Measurements from ENCODE around the gene RUNX3. TPM values are rescaled to one million over a fixed set of nuclear protein-coding genes. Genes with fewer than 3 reads are reported as not detected.

RUNX3 gene
- polyA plus RNA-seq, 1 of the 3 experiments (the other 2 are of a cell fraction), result not detected

DNA sequence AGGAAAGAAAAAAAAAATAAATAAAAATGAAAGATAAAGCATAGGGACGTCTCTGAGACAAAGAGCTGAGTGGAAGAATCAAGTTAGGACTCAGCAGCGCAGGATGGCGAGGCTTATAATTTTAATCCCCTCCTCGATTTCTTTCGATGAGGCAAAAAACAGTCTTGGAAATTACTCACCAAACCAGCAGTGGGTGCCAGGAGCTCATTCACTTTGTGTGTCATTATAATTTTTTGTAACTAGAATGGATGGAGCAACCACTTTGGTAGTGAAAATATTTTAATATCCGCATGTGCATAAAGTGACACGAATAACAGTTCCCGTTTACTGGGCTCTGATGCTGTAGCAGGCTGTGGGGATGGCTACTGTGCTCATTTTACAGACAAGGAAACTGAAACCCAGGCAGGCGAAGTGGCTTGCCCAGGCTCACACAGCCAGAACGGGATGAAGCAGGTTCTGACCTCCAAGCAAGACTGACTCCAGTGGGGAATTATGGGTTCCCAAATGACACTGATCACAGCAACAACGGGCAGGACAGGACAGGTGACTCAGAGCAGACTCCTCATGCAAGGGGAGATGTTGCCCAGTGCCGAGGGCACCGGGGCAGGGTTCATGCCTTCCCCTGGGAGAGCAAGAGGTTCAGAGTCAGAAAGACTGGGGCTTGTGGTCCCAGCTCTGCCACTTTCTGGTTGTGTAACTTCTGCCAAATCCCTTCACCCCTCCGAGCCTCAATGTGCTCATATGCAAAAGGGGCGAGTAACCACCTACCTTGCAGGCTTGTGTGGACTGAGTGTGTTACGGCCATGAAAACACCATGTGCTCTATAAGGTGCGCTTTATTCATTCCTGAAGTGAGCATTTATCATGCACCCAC, 63.6 kb downstream of the RUNX3 start (continued):
- TF ChIP-seq, protein P1, sequence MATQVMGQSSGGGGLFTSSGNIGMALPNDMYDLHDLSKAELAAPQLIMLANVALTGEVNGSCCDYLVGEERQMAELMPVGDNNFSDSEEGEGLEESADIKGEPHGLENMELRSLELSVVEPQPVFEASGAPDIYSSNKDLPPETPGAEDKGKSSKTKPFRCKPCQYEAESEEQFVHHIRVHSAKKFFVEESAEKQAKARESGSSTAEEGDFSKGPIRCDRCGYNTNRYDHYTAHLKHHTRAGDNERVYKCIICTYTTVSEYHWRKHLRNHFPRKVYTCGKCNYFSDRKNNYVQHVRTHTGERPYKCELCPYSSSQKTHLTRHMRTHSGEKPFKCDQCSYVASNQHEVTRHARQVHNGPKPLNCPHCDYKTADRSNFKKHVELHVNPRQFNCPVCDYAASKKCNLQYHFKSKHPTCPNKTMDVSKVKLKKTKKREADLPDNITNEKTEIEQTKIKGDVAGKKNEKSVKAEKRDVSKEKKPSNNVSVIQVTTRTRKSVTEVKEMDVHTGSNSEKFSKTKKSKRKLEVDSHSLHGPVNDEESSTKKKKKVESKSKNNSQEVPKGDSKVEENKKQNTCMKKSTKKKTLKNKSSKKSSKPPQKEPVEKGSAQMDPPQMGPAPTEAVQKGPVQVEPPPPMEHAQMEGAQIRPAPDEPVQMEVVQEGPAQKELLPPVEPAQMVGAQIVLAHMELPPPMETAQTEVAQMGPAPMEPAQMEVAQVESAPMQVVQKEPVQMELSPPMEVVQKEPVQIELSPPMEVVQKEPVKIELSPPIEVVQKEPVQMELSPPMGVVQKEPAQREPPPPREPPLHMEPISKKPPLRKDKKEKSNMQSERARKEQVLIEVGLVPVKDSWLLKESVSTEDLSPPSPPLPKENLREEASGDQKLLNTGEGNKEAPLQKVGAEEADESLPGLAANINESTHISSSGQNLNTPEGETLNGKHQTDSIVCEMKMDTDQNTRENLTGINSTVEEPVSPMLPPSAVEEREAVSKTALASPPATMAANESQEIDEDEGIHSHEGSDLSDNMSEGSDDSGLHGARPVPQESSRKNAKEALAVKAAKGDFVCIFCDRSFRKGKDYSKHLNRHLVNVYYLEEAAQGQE (IDR thresholded peaks at IDR 0.05; ENCODE audit: low read depth, low read length), result no peak
- no peak for TF ChIP-seq NFIC (IDR thresholded peaks at IDR 0.05; ENCODE audit: borderline replicate concordance)
- no peak for TF ChIP-seq CHD2 (IDR thresholded peaks at IDR 0.05; ENCODE audit: low read length, partially characterized antibody)

DNA sequence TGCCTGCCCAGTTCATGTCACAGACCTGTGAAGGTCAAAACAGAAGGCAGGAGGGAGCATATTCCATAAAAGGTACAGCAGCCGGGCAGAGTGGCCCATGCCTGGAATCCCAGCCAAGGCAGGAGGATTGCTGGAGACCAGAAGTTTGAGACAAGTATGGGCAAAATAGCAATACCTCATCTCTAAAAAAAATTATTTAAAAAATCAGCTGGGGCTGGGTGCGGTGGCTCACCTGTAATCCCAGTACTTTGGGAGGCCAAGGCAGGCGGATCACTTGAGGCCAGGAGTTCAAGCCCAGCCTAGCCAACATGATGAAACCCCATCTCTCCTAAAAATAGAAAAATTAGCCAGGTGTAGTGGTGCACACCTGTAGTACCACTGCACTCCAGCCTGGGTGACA, 64.5 kb downstream of the RUNX3 start:
- H3K27ac ChIP-seq (ENCODE audit: low read depth in 2 of 2, low read length in 1 of 2), result no peak overlapping the region
- H3K4me2 ChIP-seq, result no peak overlapping the region
- WGBS (ENCODE audit: low lambda C conversion rate), result 67% methylated on average over 3 of the region's 3 CpGs
- no peak for DNase-seq
- H3F3A ChIP-seq (replicated peaks; ENCODE audit: insufficient read depth), result no peaks in the 10 kb centered on the region
- H3K9ac ChIP-seq, result no peak overlapping the region
- no peaks in the 10 kb centered on the region for H3K79me2 ChIP-seq (ENCODE audit: insufficient read depth)
- H2AFZ ChIP-seq (ENCODE audit: low read depth), result no peak overlapping the region
- CTCF ChIA-PET, result interaction anchor here (0.7 to 0.8 kb wide), 2 partner anchors 32 to 46 kb away, joined by 3 read pairs; no protein-coding TSS in a partner anchor
- POLR2A ChIA-PET, result no interaction called here
- H3K9me3 ChIP-seq, result no peaks in the 10 kb centered on the region
- no peaks in the 10 kb centered on the region for H3K4me1 ChIP-seq (ENCODE audit: control insufficient read depth in 1 of 2, insufficient read depth in 2 of 2, low read depth in 1 of 2, low read length in 1 of 2)
- no peaks in the 10 kb centered on the region for H3K9me2 ChIP-seq
- no peaks in the 10 kb centered on the region for H3K27me3 ChIP-seq (ENCODE audit: insufficient read depth)
- no peak overlapping the region for H3K4me3 ChIP-seq (ENCODE audit: low read depth in 2 of 2, low read length in 1 of 2)
- H4K20me1 ChIP-seq (ENCODE audit: insufficient read depth), result no peaks in the 10 kb centered on the region
- no peaks in the 10 kb centered on the region for H3K36me3 ChIP-seq (replicated peaks in 1 of 2; ENCODE audit: control insufficient read depth in 1 of 2, insufficient read depth in 2 of 2, low read length in 1 of 2)
- TF ChIP-seq RCOR1 (IDR thresholded peaks at IDR 0.05; ENCODE audit: low read length) (no peak), FOXM1 (IDR thresholded peaks at IDR 0.05; ENCODE audit: low read depth) (no peak), MEF2A (IDR thresholded peaks at IDR 0.05; ENCODE audit: borderline replicate concordance, low read depth) (no peak), EZH2phosphoT487 (IDR thresholded peaks at IDR 0.05; ENCODE audit: borderline replicate concordance, low read depth) (no peak), GABPA (IDR thresholded peaks at IDR 0.05; ENCODE audit: low read depth) (no peak), TEAD4 (IDR thresholded peaks at IDR 0.05; ENCODE audit: borderline replicate concordance, insufficient read depth) (no peak), TAF1 (IDR thresholded peaks at IDR 0.05; ENCODE audit: borderline replicate concordance, low read depth, low read length) (no peak), NRF1 (IDR thresholded peaks at IDR 0.05; ENCODE audit: low read depth, low read length) (no peak), CHD2 (IDR thresholded peaks at IDR 0.05; ENCODE audit: low read length, partially characterized antibody) (no peak), FOXJ3 (CRISPR knock-in tag; IDR thresholded peaks at IDR 0.05) (no peak), MXI1 (IDR thresholded peaks at IDR 0.05; ENCODE audit: low read depth, low read length) (no peak), RXRA (IDR thresholded peaks at IDR 0.05; ENCODE audit: borderline replicate concordance, low read depth) (no peak), EP300 (IDR thresholded peaks at IDR 0.05; ENCODE audit: borderline replicate concordance in 1 of 2, low read depth in 1 of 2, low read length in 1 of 2) (no peak)
- TF ChIP-seq, protein P2, sequence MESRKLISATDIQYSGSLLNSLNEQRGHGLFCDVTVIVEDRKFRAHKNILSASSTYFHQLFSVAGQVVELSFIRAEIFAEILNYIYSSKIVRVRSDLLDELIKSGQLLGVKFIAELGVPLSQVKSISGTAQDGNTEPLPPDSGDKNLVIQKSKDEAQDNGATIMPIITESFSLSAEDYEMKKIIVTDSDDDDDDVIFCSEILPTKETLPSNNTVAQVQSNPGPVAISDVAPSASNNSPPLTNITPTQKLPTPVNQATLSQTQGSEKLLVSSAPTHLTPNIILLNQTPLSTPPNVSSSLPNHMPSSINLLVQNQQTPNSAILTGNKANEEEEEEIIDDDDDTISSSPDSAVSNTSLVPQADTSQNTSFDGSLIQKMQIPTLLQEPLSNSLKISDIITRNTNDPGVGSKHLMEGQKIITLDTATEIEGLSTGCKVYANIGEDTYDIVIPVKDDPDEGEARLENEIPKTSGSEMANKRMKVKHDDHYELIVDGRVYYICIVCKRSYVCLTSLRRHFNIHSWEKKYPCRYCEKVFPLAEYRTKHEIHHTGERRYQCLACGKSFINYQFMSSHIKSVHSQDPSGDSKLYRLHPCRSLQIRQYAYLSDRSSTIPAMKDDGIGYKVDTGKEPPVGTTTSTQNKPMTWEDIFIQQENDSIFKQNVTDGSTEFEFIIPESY (IDR thresholded peaks at IDR 0.05; ENCODE audit: borderline replicate concordance, low read depth), result no peak
- TF ChIP-seq, protein P3, sequence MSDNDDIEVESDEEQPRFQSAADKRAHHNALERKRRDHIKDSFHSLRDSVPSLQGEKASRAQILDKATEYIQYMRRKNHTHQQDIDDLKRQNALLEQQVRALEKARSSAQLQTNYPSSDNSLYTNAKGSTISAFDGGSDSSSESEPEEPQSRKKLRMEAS (IDR thresholded peaks at IDR 0.05; ENCODE audit: low read depth), result no peak
- TF ChIP-seq, protein P1 (IDR thresholded peaks at IDR 0.05; ENCODE audit: low read depth, low read length), result no peak
- TF ChIP-seq, protein P4, sequence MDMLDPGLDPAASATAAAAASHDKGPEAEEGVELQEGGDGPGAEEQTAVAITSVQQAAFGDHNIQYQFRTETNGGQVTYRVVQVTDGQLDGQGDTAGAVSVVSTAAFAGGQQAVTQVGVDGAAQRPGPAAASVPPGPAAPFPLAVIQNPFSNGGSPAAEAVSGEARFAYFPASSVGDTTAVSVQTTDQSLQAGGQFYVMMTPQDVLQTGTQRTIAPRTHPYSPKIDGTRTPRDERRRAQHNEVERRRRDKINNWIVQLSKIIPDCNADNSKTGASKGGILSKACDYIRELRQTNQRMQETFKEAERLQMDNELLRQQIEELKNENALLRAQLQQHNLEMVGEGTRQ (IDR thresholded peaks at IDR 0.05; ENCODE audit: borderline replicate concordance, low read depth, low read length), result no peak
